ENCODE data around the gene OSBPL6.

Gene OSBPL6

GRCh38 chr2:178242552-178242883, 48.2 kb downstream of the OSBPL6 start:
- no peak for DNase-seq

GRCh38 chr2:178243961-178244360, 49.6 kb downstream of the OSBPL6 start:
- no peak for DNase-seq

- DNase-seq: no peak
Measured at GRCh38 chr2:178244777-178245176, 50.5 kb downstream of the OSBPL6 start.

- DNase-seq: no peak
Measured at GRCh38 chr2:178246696-178247095, 52.4 kb downstream of the OSBPL6 start.

- no peak for DNase-seq
Measured at GRCh38 chr2:178247250-178247649, 52.9 kb downstream of the OSBPL6 start.

- DNase-seq: no peak
Measured at GRCh38 chr2:178250429-178250828, 56.1 kb downstream of the OSBPL6 start.

- no peak for DNase-seq
Measured at GRCh38 chr2:178251151-178251955, 57.0 kb downstream of the OSBPL6 start.

GRCh38 chr2:178256382-178257042, 62.2 kb downstream of the OSBPL6 start:
- DNase-seq: no peak

GRCh38 chr2:178257127-178257526, 62.8 kb downstream of the OSBPL6 start:
- DNase-seq: no peak

GRCh38 chr2:178258916-178259315, 64.6 kb downstream of the OSBPL6 start:
- DNase-seq: no peak

- DNase-seq: no peak
Measured at GRCh38 chr2:178263159-178263860, 69.0 kb downstream of the OSBPL6 start.

- DNase-seq: no peak
Measured at GRCh38 chr2:178264211-178264610, 69.9 kb downstream of the OSBPL6 start.

- no peak for DNase-seq
Measured at GRCh38 chr2:178265851-178266250, 71.5 kb downstream of the OSBPL6 start.

GRCh38 chr2:178266445-178266844, 72.1 kb downstream of the OSBPL6 start:
- no peak for DNase-seq

- DNase-seq: no peak
Measured at GRCh38 chr2:178267660-178268059, 73.3 kb downstream of the OSBPL6 start.

GRCh38 chr2:178268435-178268834, 74.1 kb downstream of the OSBPL6 start:
- DNase-seq: no peak

GRCh38 chr2:178269438-178270224, 75.3 kb downstream of the OSBPL6 start:
- DNase-seq: no peak

- DNase-seq: no peak
Measured at GRCh38 chr2:178270338-178270737, 76.0 kb downstream of the OSBPL6 start.

GRCh38 chr2:178271094-178271493, 76.8 kb downstream of the OSBPL6 start:
- no peak for DNase-seq

GRCh38 chr2:178271629-178272333, 77.5 kb downstream of the OSBPL6 start:
- no peak for DNase-seq

- DNase-seq: no peak
Measured at GRCh38 chr2:178273787-178274360, 79.6 kb downstream of the OSBPL6 start.

- DNase-seq: no peak
Measured at GRCh38 chr2:178275600-178275999, 81.3 kb downstream of the OSBPL6 start.

Data from amniotic stem cell (primary cell).